OCI-LY7 (cell line): Measurements from ENCODE around the gene HIP1. TPM values are rescaled to one million over a fixed set of nuclear protein-coding genes. Genes with fewer than 3 reads are reported as not detected.

Experiments used
- small RNA-seq: library from RNA; depleted of rRNA; stranded (forward); fragments of <200 nt; gene quantifications from one replicate; pipeline ENCODE3, GENCODE V24; 2014
- total RNA-seq, 2 experiments: library from RNA; depleted of rRNA in 1 of 2; stranded (reverse); fragments of >200 nt in 1 of 2; shearing (Covaris generic) in 1 of 2; gene quantifications; 2 replicates each; pipeline ENCODE4 v1.2.3, GENCODE V29; 2014 to 2022

Gene HIP1
- total RNA-seq, 2 experiments from 2014 or later, result 15.0 to 27.8 TPM

Small RNA genes lying within 50 kb of the gene (small RNA-seq; reads per million reads assigned to genes)
- gene AC211429.1, result not detected
- gene RF00019, result not detected

Other genes starting within 250 kb of the HIP1 start
- gene SPDYE5, start 246.6 kb downstream of the HIP1 start, total RNA-seq (2014; rRNA removed; shearing (Covaris generic)), result 0.28 TPM in 1 of 2 replicates, not detected in the other
- gene SPDYE5, start 246.6 kb downstream of the HIP1 start, total RNA-seq (2022), result not detected in 2 replicates
- gene CCL26, start 33.3 kb upstream of the HIP1 start, total RNA-seq (2014; rRNA removed; shearing (Covaris generic)), result not detected in 2 replicates
- not detected in 2 replicates for gene CCL26, start 33.3 kb upstream of the HIP1 start, total RNA-seq (2022)
- gene CCL24, start 74.9 kb upstream of the HIP1 start, total RNA-seq (2014; rRNA removed; shearing (Covaris generic)), result not detected in 2 replicates
- gene CCL24, start 74.9 kb upstream of the HIP1 start, total RNA-seq (2022), result not detected in 2 replicates
- 10.9 and 20.3 TPM in 2 replicates for gene RHBDD2, start 140.1 kb upstream of the HIP1 start, total RNA-seq (2014; rRNA removed; shearing (Covaris generic))
- 18.6 and 23.8 TPM in 2 replicates for gene RHBDD2, start 140.1 kb upstream of the HIP1 start, total RNA-seq (2022)
- gene POR, start 176.2 kb upstream of the HIP1 start, total RNA-seq (2014; rRNA removed; shearing (Covaris generic)), result 30.8 and 41.5 TPM in 2 replicates
- 38.3 and 45.2 TPM in 2 replicates for gene POR, start 176.2 kb upstream of the HIP1 start, total RNA-seq (2022)